Measurements from ENCODE around the gene TMEM92.
"Not testable (repeated sequence)": the region's sequence is repeated elsewhere in the genome, so short reads cannot be mapped to it uniquely, and the experiment has no call there.

Gene TMEM92

DNA sequence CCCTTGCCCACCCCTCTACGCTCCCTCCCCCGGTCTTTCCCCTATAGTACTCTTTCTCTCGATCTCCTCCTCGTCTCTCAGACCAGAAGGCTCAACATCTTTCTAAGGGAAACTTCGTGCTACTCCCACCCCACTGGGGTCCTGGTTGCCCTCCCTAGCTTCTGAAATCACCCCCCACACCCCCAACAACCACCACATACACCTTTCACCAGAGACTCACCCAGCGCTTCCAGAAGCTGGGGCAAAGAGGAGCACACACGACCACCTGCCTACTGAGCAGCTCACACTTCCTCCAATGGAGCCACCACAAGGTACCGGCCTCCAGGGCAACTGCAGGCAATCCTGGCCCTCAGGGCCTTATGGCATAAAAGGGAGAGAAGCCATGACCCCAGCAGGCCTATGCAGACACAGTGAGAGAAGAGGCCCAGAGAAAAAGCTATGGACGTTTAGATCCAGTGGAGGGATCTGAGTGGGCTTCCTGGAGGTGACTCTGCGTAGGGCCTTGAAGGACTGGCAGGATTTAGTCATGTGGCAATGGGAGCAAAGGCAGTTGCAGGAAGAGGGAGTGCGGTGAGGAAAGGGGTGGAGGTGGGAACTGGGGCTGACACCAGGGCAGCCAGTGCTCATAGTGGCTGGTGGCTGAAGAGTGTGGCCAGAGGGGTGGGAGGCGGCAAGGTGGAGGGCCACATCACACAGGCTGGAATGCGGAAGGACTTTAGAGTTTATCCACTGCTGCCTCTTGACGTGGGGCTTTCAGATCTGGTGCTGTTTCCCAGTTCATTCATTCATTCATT lies 12.1 kb upstream of the TMEM92 start:
- no peak for DNase-seq

DNA sequence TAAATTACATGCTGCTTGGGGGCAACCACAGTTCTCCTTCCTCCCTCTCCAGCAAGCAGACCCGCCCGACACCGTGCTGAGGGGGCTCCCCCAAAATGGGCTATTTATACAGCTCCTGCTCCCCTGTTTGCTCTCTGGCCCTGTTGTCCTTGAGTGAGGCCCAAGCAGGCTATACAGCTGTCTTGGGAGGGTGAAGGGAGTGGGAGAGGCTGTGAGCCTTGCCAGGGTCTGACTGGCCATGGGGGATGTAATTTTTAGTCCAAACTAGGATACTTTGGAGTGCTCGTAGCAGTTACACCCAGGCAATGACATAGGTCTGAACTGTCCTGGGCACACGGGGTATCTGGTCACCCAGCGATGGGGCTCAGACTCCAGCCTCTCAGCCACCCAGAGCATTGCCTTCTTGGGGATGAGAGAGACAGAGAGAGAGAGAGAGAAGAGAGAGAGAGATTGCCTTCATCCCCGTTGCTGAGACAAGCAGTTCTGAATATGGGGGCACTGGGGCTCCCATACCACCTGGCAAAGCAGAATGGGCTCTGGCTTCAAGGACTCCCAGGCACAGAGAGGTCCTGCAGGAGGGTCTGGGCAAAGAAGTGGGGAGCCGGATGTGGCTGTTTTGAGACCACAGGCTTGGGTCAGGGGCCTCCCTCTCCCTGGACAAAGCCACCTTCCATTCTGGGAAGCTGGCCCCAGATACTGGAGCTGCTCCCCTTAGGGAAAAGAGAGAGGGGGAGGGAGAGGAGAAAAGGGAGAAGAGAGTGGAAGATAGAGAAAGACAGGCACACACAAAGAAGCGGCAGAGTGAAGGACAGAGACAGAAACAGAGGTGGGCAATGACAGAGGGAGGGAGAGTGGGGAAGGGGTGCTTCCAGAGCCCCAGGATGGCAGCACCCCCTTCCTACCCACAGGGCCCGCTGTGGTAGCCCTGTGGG lies 10.7 kb upstream of the TMEM92 start:
- no peak for DNase-seq

DNA sequence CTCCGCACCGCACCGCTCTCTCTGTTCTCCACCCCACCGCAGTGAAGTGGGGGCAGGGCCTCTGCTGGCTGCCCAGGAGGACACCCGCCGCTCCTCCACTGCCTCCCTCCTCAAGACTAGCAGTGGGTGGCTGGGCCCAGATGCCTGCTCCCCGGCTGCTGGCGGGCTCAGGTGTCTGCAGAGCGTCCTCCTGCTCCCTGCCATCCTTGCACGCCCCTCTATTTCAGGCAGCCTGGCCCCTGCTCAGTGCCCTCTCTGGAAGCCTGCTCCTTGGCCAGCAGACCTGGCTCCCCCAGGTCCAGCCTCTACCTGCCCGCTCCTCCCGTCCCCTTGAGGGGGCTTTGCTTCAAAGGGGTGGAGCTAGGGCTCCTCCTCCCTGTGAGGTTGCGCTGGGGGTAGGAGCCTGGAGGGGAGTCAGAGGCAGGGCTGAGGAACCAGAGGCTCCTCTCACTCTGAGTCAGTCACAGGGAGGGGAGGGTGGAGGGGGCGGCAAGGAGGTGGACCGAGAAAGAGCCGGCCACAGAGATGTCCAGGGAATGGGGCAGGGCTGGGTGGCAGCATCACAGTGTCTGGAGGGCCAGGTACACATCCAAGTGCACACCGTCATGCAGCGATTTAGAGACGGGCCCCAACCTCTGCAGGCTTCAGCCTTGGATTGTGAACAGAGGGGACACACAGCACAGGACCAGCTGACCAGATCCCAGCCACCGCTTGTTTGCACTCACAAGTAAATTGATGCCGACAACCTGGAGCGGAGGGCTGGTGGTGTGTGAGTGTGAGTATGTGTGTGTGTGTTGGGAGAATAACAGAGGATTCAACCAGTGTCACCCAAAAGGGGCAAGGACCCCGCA lies 9.8 kb upstream of the TMEM92 start:
- DNase-seq: no peak

DNA sequence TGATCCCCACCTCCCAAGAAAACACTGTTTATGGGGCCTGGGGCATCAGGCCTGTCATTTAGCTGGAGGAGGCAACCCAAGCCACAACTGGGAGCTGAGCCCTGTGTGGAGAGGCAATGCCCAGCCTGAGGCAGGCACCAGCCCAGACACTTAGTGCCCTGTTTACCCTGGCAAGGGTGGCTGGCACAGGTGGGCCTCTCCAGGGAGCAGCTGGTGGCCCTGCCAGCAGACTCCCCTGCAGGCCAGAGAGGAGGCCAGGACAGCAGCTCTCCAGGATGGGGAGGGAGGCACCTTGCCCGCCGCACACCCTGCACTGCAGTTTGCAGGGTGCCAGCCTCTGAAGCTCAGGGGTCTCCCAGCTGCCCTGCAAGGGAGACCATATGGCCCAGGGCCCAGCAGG lies 9.1 kb upstream of the TMEM92 start:
- no peak for DNase-seq

DNA sequence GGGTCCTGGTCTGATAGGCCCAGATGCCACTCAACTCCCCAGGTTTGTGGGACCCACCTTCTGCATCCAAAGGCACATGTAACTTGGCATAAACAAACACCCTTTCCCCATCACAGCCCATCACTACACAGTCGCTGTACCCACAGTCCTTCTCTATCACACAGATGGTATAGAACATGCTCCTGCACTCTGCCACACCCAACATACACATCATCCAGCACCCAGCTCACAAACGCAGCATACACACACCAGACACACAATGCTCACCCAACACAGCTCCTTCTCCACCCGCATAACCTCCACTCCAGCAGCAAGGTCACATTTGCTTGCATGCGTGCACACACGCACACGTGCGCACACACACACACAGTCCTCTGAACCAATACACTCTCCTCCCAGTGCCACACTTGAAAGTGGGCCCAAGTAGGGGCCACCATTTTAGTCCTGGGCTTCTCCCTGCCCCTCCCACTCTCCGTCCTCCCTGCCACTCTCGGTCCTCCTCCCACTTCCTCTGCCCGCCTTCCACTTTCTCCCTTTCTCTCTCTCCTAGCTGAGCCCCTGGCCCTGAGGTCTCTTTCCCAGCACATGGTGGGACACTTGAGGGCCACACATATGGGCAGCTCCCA lies 8.5 kb upstream of the TMEM92 start:
- DNase-seq: no peak

DNA sequence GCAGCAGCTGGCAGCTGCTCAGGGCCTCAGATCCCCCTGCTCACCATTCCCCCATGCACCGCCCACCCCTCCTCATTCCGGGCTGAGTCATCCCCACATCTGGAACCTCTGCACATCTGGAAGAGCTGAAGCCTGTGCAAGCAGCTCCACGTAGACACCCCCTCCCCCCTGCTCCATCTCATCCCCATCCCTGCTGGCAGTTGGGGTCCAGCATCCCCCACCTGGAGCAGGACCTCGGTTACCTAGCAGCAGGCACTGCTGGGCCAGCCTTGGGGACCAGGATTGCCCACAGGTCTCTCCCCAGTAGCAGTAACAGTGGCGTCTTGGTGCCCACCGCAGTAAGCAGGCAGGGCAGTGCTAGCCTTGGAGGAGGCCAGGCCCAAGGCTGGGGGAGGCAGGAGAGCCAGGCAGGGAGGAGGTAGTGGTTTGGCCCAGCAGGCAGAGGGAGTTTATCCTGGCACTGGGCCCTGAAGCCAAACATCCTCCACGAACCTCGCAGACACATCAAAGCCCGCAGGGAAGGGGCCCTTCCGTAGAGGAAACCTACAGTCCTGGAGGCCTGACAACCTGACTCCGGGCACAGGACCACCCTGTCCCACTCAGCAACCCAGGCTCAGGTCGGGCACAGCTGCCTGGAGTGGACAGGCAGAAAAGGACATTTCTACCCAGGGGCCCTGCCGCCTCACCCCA lies 7.7 kb upstream of the TMEM92 start:
- DNase-seq: no peak

DNA sequence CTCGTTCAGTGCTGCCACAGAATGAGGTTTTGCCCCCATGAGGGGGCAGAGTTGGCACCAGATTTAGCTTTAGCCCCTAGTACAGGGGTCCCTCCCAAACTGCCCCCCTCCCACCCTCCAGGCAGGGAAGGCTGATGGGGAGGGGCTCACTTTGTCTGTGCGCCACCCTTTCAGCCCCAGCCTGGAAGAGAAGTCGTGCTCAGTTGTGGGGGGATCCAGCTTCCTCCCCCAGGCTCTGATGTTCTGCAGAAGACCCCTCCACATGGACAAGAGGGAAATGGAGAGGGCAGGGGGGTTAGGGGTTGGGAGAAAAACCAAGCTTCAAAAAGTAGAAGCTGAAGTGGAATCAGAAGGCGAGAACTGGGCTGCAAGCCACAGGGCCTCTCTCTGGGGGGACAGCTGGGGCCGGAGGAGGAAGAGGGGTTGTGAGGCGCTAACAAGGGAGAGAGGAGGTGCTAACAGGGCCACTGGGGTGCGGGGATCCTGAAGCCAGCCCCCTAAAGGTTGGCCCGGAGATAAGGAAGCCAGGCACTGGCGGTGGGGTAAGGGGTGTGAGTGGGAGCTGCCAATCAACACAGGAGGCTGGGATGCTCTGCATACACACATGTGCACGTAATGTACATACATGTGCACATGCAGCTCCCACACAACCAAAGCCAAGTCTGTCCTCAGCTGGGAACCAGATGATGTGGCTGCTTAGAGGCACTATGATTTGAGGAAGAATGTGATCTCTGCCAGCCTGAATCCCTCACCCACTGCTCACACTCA lies 7.0 kb upstream of the TMEM92 start:
- DNase-seq: no peak

DNA sequence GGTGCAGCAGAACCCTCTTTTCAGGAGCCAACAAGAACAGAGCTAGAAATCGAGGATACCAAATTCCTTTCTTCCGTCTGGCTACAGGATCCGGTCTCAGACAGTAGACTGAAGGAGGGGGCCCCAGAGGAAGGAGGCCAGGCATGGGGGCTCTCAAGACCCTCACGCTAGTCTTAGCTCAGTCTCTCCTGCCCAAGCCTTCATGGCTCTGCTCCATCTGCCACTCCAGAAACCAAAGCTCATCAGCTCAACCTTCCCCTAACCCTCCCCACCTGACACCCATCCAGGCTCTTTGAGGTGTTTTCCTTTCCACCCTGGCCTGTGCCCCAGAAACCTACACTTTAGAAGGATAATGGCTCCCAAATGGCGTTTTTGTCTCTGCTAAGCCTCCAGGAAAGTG lies 6.2 kb upstream of the TMEM92 start:
- DNase-seq: no peak

DNA sequence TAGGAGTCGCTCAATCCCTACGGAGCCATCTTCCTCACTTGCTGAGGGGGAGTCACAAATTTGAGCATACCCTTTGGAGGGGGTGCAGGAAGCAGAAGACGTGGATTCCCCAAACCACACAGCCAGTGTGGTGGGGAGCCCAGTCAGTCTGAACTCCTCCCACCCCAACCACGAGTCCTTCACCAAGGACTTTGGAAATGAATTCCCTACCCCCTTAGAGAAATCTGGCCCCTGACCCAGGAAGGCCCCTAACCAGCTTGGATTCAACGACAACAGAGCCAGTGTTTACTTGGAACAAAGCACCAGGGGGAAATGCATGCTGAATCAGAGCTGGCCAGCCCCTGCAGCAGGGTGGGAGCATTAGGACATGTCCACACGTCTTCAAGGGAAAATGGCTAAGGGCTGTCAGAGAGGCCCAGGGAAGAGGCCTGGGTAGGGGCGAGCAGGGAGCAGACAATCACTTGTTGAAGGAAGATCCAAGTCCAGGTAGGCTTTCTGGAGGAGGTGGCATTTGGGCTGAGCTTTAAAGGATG lies 5.5 kb upstream of the TMEM92 start:
- no peak for DNase-seq

DNA sequence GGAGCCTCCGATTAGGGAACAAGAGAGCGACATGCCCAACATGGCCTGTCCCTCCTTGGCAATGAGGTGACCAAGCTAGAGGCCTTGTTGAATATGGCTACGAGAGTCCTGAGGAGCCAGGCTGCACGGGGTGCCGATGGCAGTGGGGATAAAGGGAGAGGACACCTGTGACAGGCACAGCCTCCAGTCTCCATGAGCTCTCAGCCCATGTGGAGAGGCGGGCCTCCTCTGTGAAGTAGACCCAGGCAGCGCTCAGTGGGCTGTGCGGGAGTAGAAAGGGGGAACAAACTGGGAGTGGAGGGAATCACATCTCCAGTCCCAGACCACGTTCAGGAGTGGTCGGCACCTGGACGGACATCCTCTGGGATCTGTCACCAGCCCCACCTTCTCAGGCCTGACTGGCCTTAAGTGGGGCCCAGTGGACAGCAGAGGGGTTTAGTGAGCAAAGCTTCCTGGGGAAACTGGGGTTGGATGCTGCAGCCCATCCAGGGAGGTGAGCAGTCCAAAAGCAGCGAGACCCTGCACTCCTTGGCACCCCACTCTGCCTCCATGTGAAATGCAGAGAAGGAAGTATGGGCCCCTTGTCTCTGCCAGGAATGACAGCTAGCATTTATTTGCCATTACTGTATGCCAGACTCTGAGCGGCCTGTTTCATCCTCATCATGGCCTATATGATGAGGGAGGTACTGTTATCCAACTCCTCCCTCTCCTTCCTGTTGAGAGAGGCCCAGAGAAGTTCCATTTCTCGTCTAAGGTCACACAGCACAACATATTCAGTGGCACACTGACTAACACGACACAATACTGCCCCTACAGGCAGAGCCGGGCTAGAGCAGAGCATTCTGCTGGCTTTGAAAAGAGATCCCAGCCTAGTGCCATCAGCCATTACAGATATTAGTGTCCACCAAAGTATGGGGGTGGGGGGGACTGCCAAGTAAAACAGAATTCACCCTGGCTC lies 4.5 kb upstream of the TMEM92 start:
- peak; percentile 74 for DNase-seq

DNA sequence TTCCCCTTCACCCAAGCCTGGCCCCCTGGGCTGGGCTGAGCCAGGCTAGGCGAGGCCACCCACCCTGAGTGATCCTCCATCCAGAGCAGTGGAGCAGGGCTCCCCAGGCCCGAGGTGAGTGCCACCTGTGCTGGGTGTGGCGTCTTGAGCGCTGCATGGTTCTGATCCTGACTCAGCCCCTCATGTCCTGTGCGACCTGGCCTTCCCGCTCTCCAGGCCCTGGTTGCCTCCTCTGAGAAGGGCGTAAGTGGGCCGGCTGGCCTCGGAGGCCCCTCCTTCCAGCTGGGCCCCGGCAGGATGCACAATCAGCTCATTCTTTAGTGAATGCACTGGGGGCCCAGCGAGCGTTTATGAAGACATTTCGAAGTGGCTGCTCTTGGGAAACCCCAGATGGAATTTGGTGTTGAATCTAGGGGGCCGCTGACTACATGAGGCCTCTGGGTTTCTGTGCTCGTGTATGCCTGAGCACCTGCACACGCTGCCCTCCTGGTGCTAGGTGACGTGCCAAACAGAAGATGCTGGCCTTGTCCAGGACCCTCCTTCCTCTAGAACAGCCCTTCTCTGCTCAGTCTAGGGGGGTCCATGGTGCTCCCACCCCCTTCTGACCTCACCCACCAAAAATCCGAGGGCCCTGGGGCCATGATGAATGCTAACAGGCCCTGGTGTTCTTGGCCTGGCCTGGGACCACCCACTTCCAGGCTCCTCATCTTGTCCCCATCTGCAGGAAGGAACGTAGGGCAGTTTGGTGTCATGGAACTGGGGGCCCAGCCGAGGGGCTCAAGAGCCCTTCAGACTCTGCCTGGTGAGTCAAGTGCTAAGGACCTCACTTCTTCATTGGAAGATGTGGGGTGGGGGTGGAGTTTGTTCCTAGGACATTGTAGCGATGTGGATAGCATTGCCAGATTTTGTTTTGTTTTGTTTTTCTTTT lies 3.6 kb upstream of the TMEM92 start:
- DNase-seq: no peak

DNA sequence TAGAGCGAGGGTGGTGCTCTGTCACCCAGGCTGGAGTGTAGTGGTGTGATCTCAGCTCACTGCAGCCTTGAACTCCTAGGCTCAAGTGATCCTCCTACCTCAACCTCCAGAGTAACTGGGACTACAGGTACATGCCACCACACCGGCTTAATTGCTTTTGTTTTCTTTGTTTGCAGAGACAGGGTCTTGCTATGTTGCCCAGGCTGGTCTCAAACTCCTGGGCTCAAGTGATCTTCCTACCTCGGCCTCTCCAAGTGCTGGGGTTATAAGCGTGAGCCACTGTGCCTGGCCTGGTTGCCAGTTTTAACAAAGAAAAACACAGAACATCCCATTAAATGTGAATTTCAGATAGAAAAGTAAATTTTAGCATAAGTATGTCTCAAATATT lies 2.9 kb upstream of the TMEM92 start:
- DNase-seq: not testable (repeated sequence)

DNA sequence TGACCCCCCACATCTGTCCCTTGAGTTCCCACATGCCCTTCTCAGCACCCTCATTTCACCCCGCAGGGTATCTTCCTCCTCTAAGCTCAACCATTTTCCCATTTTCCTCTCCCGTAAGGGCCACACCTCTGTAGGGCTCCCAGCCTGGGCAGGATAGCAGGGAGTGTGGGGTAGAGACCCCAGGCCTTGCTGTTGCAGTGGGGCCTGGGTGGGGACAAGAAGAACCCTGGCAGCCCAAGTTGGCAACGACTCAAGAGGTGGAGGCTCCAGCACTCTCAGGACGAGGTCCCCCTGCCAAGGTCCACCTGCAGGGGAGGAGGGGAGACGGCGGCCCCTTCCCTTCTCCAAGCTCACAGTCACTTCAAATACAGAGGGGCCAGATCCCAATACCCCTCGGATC lies 2.0 kb upstream of the TMEM92 start:
- no peak for DNase-seq

DNA sequence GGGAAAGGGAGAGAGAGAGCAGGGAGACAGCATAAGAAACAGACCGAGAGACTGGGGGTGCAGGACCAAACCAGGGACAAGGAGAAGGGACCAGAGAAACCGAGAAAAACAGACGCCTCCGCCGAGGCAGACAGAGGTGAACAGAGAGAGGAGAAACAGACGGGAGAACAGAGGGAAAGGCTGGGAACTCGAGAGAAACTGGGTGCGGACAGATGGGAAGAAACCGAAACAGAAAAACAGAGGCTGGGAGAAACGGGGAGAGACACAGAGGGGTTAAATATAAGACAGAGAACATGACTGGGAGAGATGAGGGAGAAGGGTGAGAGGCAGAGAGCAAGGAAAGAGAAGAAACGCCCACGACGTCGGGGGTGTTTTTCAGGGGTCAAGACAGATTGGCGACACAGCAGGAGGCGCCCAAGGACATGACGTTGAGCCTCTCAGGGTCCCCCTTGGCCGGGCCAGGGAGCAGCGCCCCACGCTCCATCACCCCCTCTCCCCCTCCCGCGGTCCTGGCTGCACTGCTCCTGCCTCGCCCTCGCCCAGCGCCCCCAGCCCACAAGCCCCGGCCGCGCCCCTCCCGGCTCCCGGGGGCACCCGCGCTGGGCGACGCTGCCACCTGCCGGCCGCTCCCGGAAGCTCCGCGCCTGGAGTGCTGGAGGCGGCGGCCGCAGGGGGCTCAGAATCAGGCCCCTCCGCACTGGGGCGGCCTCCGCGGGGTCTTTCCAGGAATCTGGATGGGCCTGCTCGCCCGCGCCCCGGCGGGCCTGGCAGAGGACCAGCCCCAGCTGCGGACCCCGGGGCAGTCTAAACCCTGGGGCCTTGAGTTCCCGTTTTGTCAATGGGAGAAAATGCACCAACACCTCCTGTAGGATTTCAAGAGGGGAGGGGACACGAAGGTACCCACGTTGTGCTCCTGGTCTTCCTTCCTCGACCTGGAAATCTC lies 1.3 kb upstream of the TMEM92 start:
- peak; percentile 52 for DNase-seq

DNA sequence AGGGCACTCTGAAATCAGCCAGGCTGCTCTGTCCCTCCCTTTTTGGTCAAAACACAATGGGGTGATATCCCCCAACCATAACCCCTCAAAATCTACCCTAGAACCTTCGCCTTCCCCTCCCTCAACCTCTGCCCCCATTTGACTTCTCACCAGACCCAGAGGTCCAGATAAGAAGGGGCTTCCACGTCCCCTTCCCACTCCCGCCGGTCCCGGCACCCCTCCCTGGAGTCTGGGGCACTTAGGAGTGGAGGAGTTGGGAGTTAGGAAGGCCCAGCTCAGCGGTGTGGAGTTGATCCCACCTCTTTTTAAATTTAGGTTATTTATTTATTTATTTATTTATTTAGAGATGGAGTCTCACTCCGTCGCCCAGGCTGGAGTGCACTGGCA lies 619 bp upstream of the TMEM92 start:
- no peak for DNase-seq

DNA sequence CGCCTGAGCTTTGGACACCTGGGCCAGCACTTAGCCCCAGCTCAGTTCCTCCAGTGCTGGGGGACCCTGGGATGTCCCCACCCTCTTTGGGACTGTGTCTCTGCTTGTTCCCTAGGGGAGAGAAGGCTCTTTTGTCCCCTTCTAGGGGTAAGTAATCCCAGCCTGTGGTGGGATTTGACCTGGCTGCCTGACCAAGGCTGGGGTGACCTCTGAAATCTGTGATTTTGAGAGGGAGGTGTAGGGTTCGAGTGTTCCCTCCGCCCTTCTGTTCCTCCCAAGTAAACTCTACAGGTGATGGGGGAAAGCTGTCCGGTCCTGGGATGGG lies 593 bp downstream of the TMEM92 start:
- no peak for DNase-seq

DNA sequence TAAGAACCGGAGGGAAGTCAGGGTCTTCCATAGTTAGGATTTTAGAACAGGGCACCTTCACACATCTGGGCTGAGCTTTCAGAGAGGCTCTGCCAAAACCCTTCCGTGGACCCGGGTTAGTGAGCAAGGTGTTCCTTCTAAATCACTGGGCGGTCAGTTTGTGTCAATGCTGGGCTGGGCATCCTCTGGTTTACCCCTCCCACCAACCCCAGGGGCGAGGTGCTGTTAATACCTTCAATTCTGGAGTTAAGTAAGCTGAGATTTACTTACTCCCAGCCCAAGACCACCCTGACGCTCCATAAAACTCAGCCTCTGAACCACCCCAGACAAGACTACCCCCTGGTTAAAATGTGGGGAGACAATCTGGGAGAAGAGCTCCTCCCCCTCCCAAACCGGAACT lies 1.0 kb downstream of the TMEM92 start:
- no peak for DNase-seq
